RWPE2 (cell line): ENCODE results near the gene THNSL1.

ENCODE experiments used
- ATAC-seq: fragments of 200-7000 bp; cut with Tn5 transposase; 3 replicates; pipeline ENCODE4 v1.9.1; 2021; ENCODE audit warnings: low read depth
- DNase-seq: peaks from one replicate; pipeline ENCODE4 v3.0.0-alpha.2; 2020; ENCODE audit warnings: low spot score
- H3K27ac ChIP-seq: fragments of 450-650 bp; 2 replicates; pipeline ENCODE4 v1.5.1; 2017; ENCODE audit warnings: mild to moderate bottlenecking; ENCODE audit not compliant: poor library complexity, severe bottlenecking
- H3K27me3 ChIP-seq: fragments of 250-450 bp; sonication (Bioruptor Pico); 2 replicates; pipeline ENCODE4 v1.5.1; 2021; ENCODE audit warnings: mild to moderate bottlenecking, moderate library complexity; ENCODE audit not compliant: insufficient read depth, poor library complexity, severe bottlenecking
- H3K36me3 ChIP-seq: fragments of 250-450 bp; sonication (Bioruptor Pico); 2 replicates; pipeline ENCODE4 v1.5.1; 2020; ENCODE audit warnings: low read depth, mild to moderate bottlenecking, moderate library complexity
- H3K4me1 ChIP-seq: fragments of 250-450 bp; sonication (Bioruptor Pico); 2 replicates; pipeline ENCODE4 v1.5.1; 2021; ENCODE audit warnings: mild to moderate bottlenecking, moderate library complexity; ENCODE audit not compliant: insufficient read depth, poor library complexity, severe bottlenecking
- H3K4me3 ChIP-seq: fragments of 250-450 bp; sonication (Bioruptor Pico); 2 replicates; pipeline ENCODE4 v1.5.1; 2021; ENCODE audit warnings: mild to moderate bottlenecking, moderate library complexity; ENCODE audit not compliant: severe bottlenecking
- H3K9me3 ChIP-seq: fragments of 250-450 bp; sonication (Bioruptor Pico); 2 replicates; pipeline ENCODE4 v1.5.1; 2021; ENCODE audit warnings: mild to moderate bottlenecking, moderate library complexity; ENCODE audit not compliant: severe bottlenecking
- TF ChIP-seq, protein P1 (sequence below): fragments of 450-650 bp; IDR thresholded peaks from one replicate; pipeline ENCODE4 v1.5.1; 2017; ENCODE audit warnings: mild to moderate bottlenecking, moderate library complexity; ENCODE audit not compliant: poor library complexity, severe bottlenecking

Gene THNSL1

DNA sequence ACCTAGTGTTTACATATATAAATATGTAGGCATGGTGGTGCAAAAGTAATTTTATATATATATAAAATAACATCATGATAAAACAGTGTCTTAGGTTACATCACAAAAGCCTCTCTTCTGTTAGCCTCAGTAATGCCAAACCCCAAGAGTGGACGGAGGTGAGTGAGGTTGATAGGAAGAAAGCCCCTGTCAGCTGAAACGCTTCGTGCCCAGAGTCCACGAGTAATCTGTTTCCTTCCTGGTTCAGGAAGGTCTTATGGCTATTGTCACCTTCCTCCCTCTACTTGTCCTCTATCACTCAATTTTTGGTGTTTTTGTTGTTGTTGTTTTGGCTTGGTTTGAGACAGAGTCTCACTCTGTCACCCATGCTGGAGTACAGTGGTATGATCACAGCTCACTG is 41.5 kb downstream of the THNSL1 start:
- no peaks in the 10 kb centered on the region for H3K27me3 ChIP-seq
- H3K9me3 ChIP-seq, result no peaks in the 10 kb centered on the region
- H3K36me3 ChIP-seq, result no peaks in the 10 kb centered on the region
- TF ChIP-seq, protein P1, sequence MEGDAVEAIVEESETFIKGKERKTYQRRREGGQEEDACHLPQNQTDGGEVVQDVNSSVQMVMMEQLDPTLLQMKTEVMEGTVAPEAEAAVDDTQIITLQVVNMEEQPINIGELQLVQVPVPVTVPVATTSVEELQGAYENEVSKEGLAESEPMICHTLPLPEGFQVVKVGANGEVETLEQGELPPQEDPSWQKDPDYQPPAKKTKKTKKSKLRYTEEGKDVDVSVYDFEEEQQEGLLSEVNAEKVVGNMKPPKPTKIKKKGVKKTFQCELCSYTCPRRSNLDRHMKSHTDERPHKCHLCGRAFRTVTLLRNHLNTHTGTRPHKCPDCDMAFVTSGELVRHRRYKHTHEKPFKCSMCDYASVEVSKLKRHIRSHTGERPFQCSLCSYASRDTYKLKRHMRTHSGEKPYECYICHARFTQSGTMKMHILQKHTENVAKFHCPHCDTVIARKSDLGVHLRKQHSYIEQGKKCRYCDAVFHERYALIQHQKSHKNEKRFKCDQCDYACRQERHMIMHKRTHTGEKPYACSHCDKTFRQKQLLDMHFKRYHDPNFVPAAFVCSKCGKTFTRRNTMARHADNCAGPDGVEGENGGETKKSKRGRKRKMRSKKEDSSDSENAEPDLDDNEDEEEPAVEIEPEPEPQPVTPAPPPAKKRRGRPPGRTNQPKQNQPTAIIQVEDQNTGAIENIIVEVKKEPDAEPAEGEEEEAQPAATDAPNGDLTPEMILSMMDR, result no peak
- peaks cover 29% of the 10 kb centered on the region for H3K4me1 ChIP-seq
- DNase-seq, result no peak
- ATAC-seq, result no peak
- no peak overlapping the region for H3K4me3 ChIP-seq
- no peak overlapping the region for H3K27ac ChIP-seq

DNA sequence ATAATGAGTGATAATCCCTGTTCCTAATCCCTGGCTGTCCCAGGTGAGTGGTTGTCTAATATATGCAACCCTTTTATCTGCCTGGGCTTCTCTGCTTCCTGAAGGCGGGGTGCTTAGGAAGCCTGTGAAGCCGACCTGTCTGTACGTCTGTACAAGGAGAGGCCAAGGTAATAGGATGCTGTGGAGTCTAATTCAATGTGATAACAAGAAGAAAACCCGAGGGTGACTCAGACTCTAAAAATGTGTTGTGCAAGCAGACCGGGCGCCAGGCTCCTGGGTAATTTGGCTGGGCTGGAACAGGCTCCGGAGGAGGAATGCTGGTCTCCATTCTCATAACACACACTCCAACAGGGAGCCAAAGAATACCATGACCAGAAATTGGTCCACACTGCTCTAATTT is 43.6 kb downstream of the THNSL1 start:
- TF ChIP-seq, protein P1, result no peak
- Histone ChIP-seq H3K27me3 (no peaks in the 10 kb centered on the region), H3K36me3 (no peaks in the 10 kb centered on the region), H3K27ac (peak overlapping the region; percentile 95), H3K4me1 (peaks cover 29% of the 10 kb centered on the region), H3K4me3 (no peak overlapping the region), H3K9me3 (no peaks in the 10 kb centered on the region)
- DNase-seq (peak; percentile 80), ATAC-seq (peak; percentile 83)

DNA sequence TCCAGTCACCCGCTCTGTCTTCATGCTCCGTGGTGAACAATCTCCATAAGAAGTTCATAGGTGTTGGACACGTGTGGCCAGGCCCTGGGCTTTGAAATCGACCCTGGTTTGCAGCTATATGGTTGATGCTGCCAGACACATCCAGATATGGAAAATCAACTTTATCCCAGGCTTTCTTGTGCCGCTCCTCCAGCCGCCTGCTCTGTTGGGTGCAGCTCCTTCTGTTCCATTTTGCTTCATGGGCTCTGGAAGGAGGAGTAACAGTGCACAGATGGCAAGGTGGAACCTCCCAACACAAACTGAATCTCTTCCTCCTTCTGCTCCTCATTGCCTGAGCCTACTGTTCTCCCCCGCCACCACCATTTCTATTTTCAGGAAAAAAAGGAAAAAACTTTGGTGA is 44.7 kb downstream of the THNSL1 start:
- no peak for ATAC-seq
- TF ChIP-seq, protein P1, result no peak
- Histone ChIP-seq H3K36me3 (no peaks in the 10 kb centered on the region), H3K27me3 (no peaks in the 10 kb centered on the region), H3K4me1 (peaks cover 29% of the 10 kb centered on the region), H3K27ac (peak overlapping the region; percentile 95), H3K4me3 (no peak overlapping the region), H3K9me3 (no peaks in the 10 kb centered on the region)
- DNase-seq, result no peak

DNA sequence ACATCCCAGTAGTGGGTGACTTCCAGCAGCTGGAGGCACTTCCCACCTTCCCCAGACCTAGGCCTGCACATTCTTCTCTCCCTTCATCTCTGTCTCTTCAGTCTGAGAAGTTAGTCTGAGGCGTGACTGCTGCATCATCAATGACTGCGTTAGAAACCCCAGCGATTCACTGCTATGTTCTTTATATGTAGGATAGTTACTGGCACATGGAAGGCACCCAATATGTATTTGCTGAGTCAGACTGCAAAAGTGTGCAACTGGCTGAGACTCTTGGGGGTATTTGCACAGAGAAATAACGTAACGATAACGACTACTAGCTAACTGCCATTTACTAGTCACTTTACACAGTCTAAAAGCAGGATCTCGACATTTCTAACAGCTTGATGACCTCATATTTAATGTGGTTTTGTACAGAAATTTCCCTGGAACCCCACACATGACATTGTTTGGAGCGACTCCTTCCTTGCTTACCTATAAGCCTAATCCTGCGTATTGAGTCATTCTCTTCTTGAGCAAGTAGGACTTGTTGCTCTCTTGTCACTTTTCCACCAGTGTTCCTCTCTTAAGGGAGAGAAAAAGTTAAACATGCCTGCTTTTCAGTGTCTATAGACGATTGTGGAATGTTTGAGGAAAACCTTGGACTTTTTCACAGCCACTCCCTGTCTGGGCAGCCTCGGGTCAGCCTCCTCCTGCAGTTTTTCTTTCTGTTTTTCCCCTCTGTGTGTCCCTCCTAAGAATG is 45.5 kb downstream of the THNSL1 start:
- H3K27me3 ChIP-seq, result no peaks in the 10 kb centered on the region
- H3K4me3 ChIP-seq, result no peak overlapping the region
- no peaks in the 10 kb centered on the region for H3K36me3 ChIP-seq
- H3K27ac ChIP-seq, result peak overlapping the region; percentile 95
- no peak for ATAC-seq
- peaks cover 29% of the 10 kb centered on the region for H3K4me1 ChIP-seq
- no peak for DNase-seq
- TF ChIP-seq, protein P1, result no peak
- H3K9me3 ChIP-seq, result no peaks in the 10 kb centered on the region

DNA sequence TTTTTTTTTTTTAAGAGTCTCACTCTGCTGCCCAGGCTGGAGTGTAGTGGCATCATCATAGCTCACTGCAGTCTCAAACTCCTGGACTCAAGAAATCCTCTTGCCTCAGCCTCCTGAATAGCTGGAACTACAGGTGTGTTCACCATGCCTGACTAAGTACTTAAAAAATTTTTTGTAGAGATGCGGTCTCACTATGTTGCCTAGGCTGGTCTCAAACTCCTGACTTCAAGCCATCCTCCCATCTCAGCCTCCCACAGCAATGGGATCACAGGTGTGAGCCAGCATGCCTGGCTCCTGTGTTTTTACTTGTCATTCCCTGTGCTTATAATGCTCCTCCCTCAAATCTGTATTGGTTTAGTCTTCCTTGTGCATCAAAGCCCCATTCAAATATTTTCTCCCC is 46.7 kb downstream of the THNSL1 start:
- no peaks in the 10 kb centered on the region for H3K36me3 ChIP-seq
- H3K9me3 ChIP-seq, result no peaks in the 10 kb centered on the region
- TF ChIP-seq, protein P1, result no peak
- no peak for DNase-seq
- peaks cover 36% of the 10 kb centered on the region for H3K4me1 ChIP-seq
- no peaks in the 10 kb centered on the region for H3K27me3 ChIP-seq
- no peak for ATAC-seq
- H3K27ac ChIP-seq, result peak overlapping the region; percentile 95
- H3K4me3 ChIP-seq, result no peak overlapping the region
